ENCODE data around the gene ZNF316. TPM values are rescaled to one million over a fixed set of nuclear protein-coding genes. Genes with fewer than 3 reads are reported as not detected.

Gene ZNF316
- polyA plus RNA-seq, 1 donor = 35.0 TPM

DNA sequence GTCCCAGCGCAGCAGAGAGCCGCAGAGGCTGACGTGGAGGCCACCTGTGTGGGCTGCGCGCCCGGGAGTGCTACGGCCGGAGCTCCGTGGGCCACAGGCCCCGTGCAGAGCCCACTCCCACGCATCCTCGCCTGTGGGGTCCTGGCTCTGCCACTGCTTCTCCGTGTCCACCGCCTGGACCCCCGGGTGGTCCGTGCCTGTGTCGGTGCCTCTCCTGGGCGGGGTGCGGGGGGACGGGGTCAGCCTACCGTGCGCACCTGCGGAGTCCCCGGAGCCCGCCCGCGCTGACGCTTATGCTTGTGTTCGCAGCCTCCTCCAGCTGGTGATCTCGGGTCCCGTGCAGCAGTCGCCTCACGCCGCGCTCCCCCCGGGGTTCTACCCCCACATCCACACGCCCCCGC, 29.5 kb upstream of the ZNF316 start:
- no CpG with 5 or more reads among the region's 38 CpGs for WGBS (ENCODE audit: insufficient coverage, low lambda C conversion rate)
- Histone ChIP-seq H3K27ac (ENCODE audit: low read length) (no peak overlapping the region), H3K27me3 (ENCODE audit: control insufficient read depth, insufficient read depth, low read length) (no peaks in the 10 kb centered on the region), H3K36me3 (ENCODE audit: control insufficient read depth, insufficient read depth, low read length) (peaks cover 32% of the 10 kb centered on the region), H3K9me3 (ENCODE audit: control insufficient read depth, low read depth, low read length) (no peaks in the 10 kb centered on the region), H3K4me1 (ENCODE audit: control insufficient read depth, insufficient read depth, low read length) (no peaks in the 10 kb centered on the region), H3K4me3 (ENCODE audit: low read length) (no peak overlapping the region)
- DNase-seq = no peak

GRCh38 chr7:6608081-6608480, 29.0 kb upstream of the ZNF316 start:
- no CpG with 5 or more reads among the region's 27 CpGs for WGBS (ENCODE audit: insufficient coverage, low lambda C conversion rate)
- peaks cover 28% of the 10 kb centered on the region for H3K36me3 ChIP-seq (ENCODE audit: control insufficient read depth, insufficient read depth, low read length)
- no peak for DNase-seq
- H3K4me3 ChIP-seq (ENCODE audit: low read length) = no peak overlapping the region
- H3K27me3 ChIP-seq (ENCODE audit: control insufficient read depth, insufficient read depth, low read length) = no peaks in the 10 kb centered on the region
- no peaks in the 10 kb centered on the region for H3K4me1 ChIP-seq (ENCODE audit: control insufficient read depth, insufficient read depth, low read length)
- H3K9me3 ChIP-seq (ENCODE audit: control insufficient read depth, low read depth, low read length) = no peaks in the 10 kb centered on the region
- H3K27ac ChIP-seq (ENCODE audit: low read length) = no peak overlapping the region

DNA sequence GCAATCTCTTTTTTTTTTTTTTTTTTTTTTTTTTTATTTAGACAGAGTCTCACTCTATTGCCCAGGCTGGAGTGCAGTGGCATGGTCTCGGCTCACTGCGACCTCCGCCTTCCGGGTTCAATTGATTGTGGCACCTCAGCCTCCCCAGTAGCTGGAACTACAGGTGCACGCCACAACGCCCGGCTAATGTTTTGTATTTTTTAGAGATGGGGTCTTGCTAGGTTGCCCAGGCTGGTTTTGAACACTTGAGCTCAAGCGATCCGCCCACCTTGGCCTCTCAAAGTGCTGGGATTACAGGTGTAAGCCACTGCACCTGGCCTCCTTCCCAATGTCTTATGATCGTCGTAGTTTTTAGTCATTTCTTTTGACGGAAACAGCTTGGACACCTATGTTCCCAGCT, 28.3 kb upstream of the ZNF316 start:
- WGBS (ENCODE audit: insufficient coverage, low lambda C conversion rate) = 100% methylated on average over 2 of the region's 12 CpGs
- Histone ChIP-seq H3K27me3 (ENCODE audit: control insufficient read depth, insufficient read depth, low read length) (no peaks in the 10 kb centered on the region), H3K4me1 (ENCODE audit: control insufficient read depth, insufficient read depth, low read length) (no peaks in the 10 kb centered on the region), H3K36me3 (ENCODE audit: control insufficient read depth, insufficient read depth, low read length) (peaks cover 26% of the 10 kb centered on the region), H3K4me3 (ENCODE audit: low read length) (no peak overlapping the region), H3K9me3 (ENCODE audit: control insufficient read depth, low read depth, low read length) (no peaks in the 10 kb centered on the region), H3K27ac (ENCODE audit: low read length) (no peak overlapping the region)
- DNase-seq = no peak

- Histone ChIP-seq H3K36me3 (ENCODE audit: control insufficient read depth, insufficient read depth, low read length) (peaks cover 7% of the 10 kb centered on the region), H3K27me3 (ENCODE audit: control insufficient read depth, insufficient read depth, low read length) (peaks cover 12% of the 10 kb centered on the region), H3K9me3 (ENCODE audit: control insufficient read depth, low read depth, low read length) (peaks cover 4% of the 10 kb centered on the region), H3K4me1 (ENCODE audit: control insufficient read depth, insufficient read depth, low read length) (peaks cover 2% of the 10 kb centered on the region), H3K4me3 (ENCODE audit: low read length) (no peak overlapping the region), H3K27ac (ENCODE audit: low read length) (no peak overlapping the region)
- WGBS (ENCODE audit: insufficient coverage, low lambda C conversion rate) = no CpG with 5 or more reads among the region's 7 CpGs
- DNase-seq = no peak
Observed at GRCh38 chr7:6612819-6613218, 24.3 kb upstream of the ZNF316 start.

- WGBS (ENCODE audit: insufficient coverage, low lambda C conversion rate) = 0% methylated on average over 1 of the region's 2 CpGs
- peaks cover 4% of the 10 kb centered on the region for H3K9me3 ChIP-seq (ENCODE audit: control insufficient read depth, low read depth, low read length)
- H3K4me1 ChIP-seq (ENCODE audit: control insufficient read depth, insufficient read depth, low read length) = peaks cover 2% of the 10 kb centered on the region
- no peak for DNase-seq
- H3K27ac ChIP-seq (ENCODE audit: low read length) = no peak overlapping the region
- H3K27me3 ChIP-seq (ENCODE audit: control insufficient read depth, insufficient read depth, low read length) = peaks cover 12% of the 10 kb centered on the region
- H3K4me3 ChIP-seq (ENCODE audit: low read length) = no peak overlapping the region
- peaks cover 2% of the 10 kb centered on the region for H3K36me3 ChIP-seq (ENCODE audit: control insufficient read depth, insufficient read depth, low read length)
Observed at GRCh38 chr7:6613706-6614105, 23.4 kb upstream of the ZNF316 start.

- Histone ChIP-seq H3K27ac (ENCODE audit: low read length) (no peak within 1 kb of the TSS), H3K36me3 (ENCODE audit: control insufficient read depth, insufficient read depth, low read length) (no peaks in the 10 kb centered on the region), H3K4me1 (ENCODE audit: control insufficient read depth, insufficient read depth, low read length) (peaks cover 2% of the 10 kb centered on the region), H3K27me3 (ENCODE audit: control insufficient read depth, insufficient read depth, low read length) (peaks cover 12% of the 10 kb centered on the region), H3K9me3 (ENCODE audit: control insufficient read depth, low read depth, low read length) (peaks cover 4% of the 10 kb centered on the region), H3K4me3 (ENCODE audit: low read length) (peak within 1 kb of the TSS; percentile 55)
- peak in 1 of 2 donors; percentile 30 for DNase-seq
- no CpG with 5 or more reads among the region's 91 CpGs for WGBS (ENCODE audit: insufficient coverage, low lambda C conversion rate)
Observed at GRCh38 chr7:6614953-6615722, 22.0 kb upstream of the ZNF316 start, which contains the start of gene ZNF853. Gene ZNF853, plus strand, starts transcription at chr7:6615610. Its CDS starts 565 bp downstream, at chr7:6616175.

GRCh38 chr7:6615723-6616555, 21.2 kb upstream of the ZNF316 start:
- H3K9me3 ChIP-seq (ENCODE audit: control insufficient read depth, low read depth, low read length) = peaks cover 4% of the 10 kb centered on the region
- peaks cover 2% of the 10 kb centered on the region for H3K4me1 ChIP-seq (ENCODE audit: control insufficient read depth, insufficient read depth, low read length)
- DNase-seq = peak in 1 of 2 donors; percentile 43
- H3K27ac ChIP-seq (ENCODE audit: low read length) = no peak overlapping the region
- H3K36me3 ChIP-seq (ENCODE audit: control insufficient read depth, insufficient read depth, low read length) = no peaks in the 10 kb centered on the region
- peak overlapping the region; percentile 55 for H3K4me3 ChIP-seq (ENCODE audit: low read length)
- no CpG with 5 or more reads among the region's 63 CpGs for WGBS (ENCODE audit: insufficient coverage, low lambda C conversion rate)
- peaks cover 12% of the 10 kb centered on the region for H3K27me3 ChIP-seq (ENCODE audit: control insufficient read depth, insufficient read depth, low read length)

DNA sequence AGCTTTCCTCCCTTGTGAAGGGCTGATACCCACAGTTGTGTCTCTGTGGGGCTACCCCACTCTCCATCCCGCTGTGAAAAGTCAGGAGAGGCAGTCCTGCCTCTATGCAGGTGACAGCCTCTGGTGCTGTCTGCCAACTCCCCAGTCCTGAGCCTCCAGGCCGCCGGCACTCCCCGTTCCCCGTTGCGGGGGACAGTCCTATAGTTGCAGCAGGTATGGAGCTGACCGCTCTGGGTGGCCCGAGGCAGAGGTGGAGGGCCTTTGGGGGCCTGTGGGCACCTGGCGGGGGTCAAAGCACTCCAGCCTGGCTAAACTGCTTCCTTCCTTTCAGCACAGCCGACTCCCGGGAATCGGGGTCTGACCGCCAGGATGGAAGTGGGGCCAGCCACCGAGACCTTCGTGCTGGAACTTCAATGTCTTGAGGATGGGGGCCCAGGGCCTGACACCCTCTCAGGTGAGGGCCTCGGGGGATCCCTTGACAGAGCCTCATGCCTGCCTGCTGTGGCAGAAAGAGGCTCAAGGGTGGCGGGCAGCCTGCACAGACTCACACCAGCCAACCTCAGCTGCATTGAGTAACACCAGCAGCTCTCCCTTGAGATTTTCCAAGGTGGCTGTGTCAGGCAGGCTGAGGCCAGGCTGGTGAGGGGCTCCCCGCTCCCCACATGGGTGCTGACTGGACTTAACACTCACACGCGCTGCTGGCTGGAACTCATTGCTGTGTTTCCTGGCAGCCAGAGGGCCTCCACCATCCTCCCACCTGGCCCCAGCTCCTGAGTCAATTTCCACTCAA, 20.1 kb upstream of the ZNF316 start:
- no peak for DNase-seq
- Histone ChIP-seq H3K4me3 (ENCODE audit: low read length) (no peak overlapping the region), H3K36me3 (ENCODE audit: control insufficient read depth, insufficient read depth, low read length) (peaks cover 2% of the 10 kb centered on the region), H3K4me1 (ENCODE audit: control insufficient read depth, insufficient read depth, low read length) (peaks cover 2% of the 10 kb centered on the region), H3K27me3 (ENCODE audit: control insufficient read depth, insufficient read depth, low read length) (peaks cover 12% of the 10 kb centered on the region), H3K9me3 (ENCODE audit: control insufficient read depth, low read depth, low read length) (peaks cover 4% of the 10 kb centered on the region), H3K27ac (ENCODE audit: low read length) (no peak overlapping the region)
- WGBS (ENCODE audit: insufficient coverage, low lambda C conversion rate) = no CpG with 5 or more reads among the region's 20 CpGs

GRCh38 chr7:6618621-6619020, 18.5 kb upstream of the ZNF316 start:
- Histone ChIP-seq H3K4me1 (ENCODE audit: control insufficient read depth, insufficient read depth, low read length) (peaks cover 2% of the 10 kb centered on the region), H3K27me3 (ENCODE audit: control insufficient read depth, insufficient read depth, low read length) (peaks cover 12% of the 10 kb centered on the region), H3K4me3 (ENCODE audit: low read length) (no peak overlapping the region), H3K9me3 (ENCODE audit: control insufficient read depth, low read depth, low read length) (peaks cover 4% of the 10 kb centered on the region), H3K27ac (ENCODE audit: low read length) (no peak overlapping the region), H3K36me3 (ENCODE audit: control insufficient read depth, insufficient read depth, low read length) (peaks cover 6% of the 10 kb centered on the region)
- no CpG with 5 or more reads among the region's 4 CpGs for WGBS (ENCODE audit: insufficient coverage, low lambda C conversion rate)
- DNase-seq = no peak

DNA sequence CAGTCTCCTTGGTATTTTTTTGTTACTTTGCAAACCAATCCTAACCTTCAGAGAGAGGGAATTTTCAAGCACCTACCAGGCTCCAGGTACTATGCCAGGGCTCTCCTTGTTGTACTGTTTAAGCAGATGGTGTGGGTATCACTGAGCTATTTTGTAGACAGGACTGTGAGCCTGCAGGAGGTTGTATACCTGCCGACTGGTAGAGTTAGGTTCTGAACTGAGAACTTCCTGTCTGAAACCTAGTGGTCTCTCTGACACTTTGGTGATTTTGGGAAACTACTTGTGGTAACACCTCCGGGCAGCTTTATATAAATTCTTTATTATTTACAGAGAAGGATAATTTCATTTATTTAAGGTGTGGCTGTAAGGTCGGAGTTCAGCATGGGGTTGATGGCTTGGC, 17.2 kb upstream of the ZNF316 start:
- Histone ChIP-seq H3K4me3 (ENCODE audit: low read length) (no peak overlapping the region), H3K4me1 (ENCODE audit: control insufficient read depth, insufficient read depth, low read length) (peaks cover 2% of the 10 kb centered on the region), H3K27ac (ENCODE audit: low read length) (no peak overlapping the region), H3K9me3 (ENCODE audit: control insufficient read depth, low read depth, low read length) (peaks cover 4% of the 10 kb centered on the region), H3K36me3 (ENCODE audit: control insufficient read depth, insufficient read depth, low read length) (peaks cover 9% of the 10 kb centered on the region), H3K27me3 (ENCODE audit: control insufficient read depth, insufficient read depth, low read length) (peaks cover 6% of the 10 kb centered on the region)
- no peak for DNase-seq
- no CpG with 5 or more reads among the region's 3 CpGs for WGBS (ENCODE audit: insufficient coverage, low lambda C conversion rate)

Data from large intestine (tissue), 3 donors.